ENCODE data around the gene VASN. TPM values are rescaled to one million over a fixed set of nuclear protein-coding genes. Genes with fewer than 3 reads are reported as not detected.

Gene VASN
- total RNA-seq, 4 donors from 2014 or later = 3.6 to 49.0 (median 19.9) TPM

- Histone ChIP-seq H3K27me3 (no peaks in the 10 kb centered on the region), H3K9me3 (no peaks in the 10 kb centered on the region), H3K36me3 (no peaks in the 10 kb centered on the region), H3K27ac (peak within 1 kb of the TSS; percentile 97), H3K4me1 (peaks cover 0 to 5% of the 10 kb centered on the region in 2 donors), H3K4me3 (peak within 1 kb of the TSS; percentile 88 to 95)
- intact Hi-C loops (cut with DNase I; ENCODE audit: low total_unique reads) = no loop called here
- peak; percentile 90 to 91 for DNase-seq
- peak; percentile 53 to 81 for TF ChIP-seq POLR2A (IDR thresholded peaks at IDR 0.05)
- TF ChIP-seq, protein P1, sequence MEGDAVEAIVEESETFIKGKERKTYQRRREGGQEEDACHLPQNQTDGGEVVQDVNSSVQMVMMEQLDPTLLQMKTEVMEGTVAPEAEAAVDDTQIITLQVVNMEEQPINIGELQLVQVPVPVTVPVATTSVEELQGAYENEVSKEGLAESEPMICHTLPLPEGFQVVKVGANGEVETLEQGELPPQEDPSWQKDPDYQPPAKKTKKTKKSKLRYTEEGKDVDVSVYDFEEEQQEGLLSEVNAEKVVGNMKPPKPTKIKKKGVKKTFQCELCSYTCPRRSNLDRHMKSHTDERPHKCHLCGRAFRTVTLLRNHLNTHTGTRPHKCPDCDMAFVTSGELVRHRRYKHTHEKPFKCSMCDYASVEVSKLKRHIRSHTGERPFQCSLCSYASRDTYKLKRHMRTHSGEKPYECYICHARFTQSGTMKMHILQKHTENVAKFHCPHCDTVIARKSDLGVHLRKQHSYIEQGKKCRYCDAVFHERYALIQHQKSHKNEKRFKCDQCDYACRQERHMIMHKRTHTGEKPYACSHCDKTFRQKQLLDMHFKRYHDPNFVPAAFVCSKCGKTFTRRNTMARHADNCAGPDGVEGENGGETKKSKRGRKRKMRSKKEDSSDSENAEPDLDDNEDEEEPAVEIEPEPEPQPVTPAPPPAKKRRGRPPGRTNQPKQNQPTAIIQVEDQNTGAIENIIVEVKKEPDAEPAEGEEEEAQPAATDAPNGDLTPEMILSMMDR (IDR thresholded peaks at IDR 0.05) = peak in 1 of 4 experiments; percentile 17
Observed at GRCh38 chr16:4425378-4426020, 53.9 kb downstream of the VASN start, which contains the start of gene DNAJA3. Gene DNAJA3, plus strand, starts transcription at chr16:4425868. Its CDS starts 14 bp downstream, at chr16:4425882.

DNA sequence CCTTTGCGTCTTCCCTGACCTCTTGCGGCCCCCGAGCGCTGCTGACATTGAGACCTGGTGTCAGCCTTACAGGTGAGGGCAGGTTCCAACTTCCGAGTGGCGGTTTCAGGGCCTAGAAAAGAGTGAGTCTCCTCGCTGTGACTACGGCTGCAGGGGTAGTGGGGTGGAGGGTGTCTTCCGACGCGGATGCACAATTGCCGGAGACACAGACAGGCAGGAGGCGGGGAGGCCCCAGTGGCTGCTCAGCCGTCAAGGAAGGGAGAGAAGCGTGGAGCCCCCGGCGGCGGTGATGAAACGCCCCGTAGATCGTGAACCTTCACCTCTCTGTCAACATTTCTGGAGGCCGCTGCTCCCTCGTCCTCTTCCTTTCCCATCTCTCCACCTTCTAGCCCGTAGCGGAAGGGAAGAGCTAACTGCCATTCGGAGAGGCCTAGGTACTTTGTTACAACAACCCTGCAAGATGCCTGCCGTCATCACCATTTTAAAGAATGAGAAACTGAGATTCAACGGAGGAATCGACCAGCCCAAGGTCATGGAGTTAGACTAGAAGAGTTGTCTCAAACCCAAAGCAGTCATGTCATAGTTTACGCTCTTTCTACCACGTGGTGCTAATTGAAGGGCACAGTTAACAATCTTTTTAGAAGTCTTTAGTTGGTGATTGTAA, 54.5 kb downstream of the VASN start:
- DNase-seq = no peak
- Histone ChIP-seq H3K4me1 (peaks cover 0 to 5% of the 10 kb centered on the region in 2 donors), H3K36me3 (no peaks in the 10 kb centered on the region), H3K9me3 (no peaks in the 10 kb centered on the region), H3K4me3 (peak overlapping the region; percentile 88 to 95), H3K27me3 (no peaks in the 10 kb centered on the region), H3K27ac (peak overlapping the region; percentile 97)
- intact Hi-C loops (cut with DNase I; ENCODE audit: low total_unique reads) = no loop called here
- TF ChIP-seq POLR2A (IDR thresholded peaks at IDR 0.05) = no peak
- TF ChIP-seq, protein P1 (IDR thresholded peaks at IDR 0.05) = no peak

DNA sequence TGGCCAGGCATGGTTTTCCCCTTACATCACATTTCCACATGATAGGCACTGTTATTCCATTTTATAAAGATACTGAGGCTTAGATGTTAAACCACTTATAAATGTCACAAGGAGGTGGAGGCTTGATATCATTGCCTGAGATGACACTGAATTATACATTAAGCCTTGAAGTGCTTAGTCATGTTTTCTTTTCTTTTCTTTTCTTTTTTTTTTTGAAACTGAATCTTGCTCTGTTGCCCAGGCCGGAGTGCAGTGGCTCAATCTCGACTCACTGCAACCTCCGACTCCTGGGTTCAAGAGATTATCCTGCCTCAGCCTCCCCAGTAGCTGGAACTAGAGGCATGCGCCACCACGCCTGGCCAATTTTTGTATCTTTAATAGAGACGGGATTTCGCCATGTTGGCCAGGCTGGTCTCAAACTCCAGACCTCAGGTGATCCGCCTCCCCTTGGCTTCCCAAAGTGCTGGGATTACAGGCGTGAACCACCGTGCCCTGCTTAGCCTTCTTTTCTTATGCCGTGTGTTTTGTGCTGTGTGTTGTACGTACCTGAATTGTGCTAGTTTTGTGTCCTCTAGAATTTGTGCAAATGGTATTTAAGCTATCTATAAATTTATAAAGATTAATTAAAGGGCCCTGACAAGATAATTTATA, 55.2 kb downstream of the VASN start:
- H3K27me3 ChIP-seq = no peaks in the 10 kb centered on the region
- intact Hi-C loops (cut with DNase I; ENCODE audit: low total_unique reads) = no loop called here
- H3K9me3 ChIP-seq = no peaks in the 10 kb centered on the region
- no peak for TF ChIP-seq POLR2A (IDR thresholded peaks at IDR 0.05)
- TF ChIP-seq, protein P1 (IDR thresholded peaks at IDR 0.05) = no peak
- peak overlapping the region; percentile 88 to 95 for H3K4me3 ChIP-seq
- H3K4me1 ChIP-seq = peaks cover 0 to 5% of the 10 kb centered on the region in 2 donors
- H3K36me3 ChIP-seq = no peaks in the 10 kb centered on the region
- no peak for DNase-seq
- no peak overlapping the region for H3K27ac ChIP-seq

- DNase-seq = no peak
- TF ChIP-seq POLR2A (IDR thresholded peaks at IDR 0.05) = no peak
- TF ChIP-seq, protein P1 (IDR thresholded peaks at IDR 0.05) = no peak
- intact Hi-C loops (cut with DNase I; ENCODE audit: low total_unique reads) = no loop called here
- no peak overlapping the region for H3K4me3 ChIP-seq
- no peaks in the 10 kb centered on the region for H3K36me3 ChIP-seq
- peaks cover 0 to 5% of the 10 kb centered on the region in 2 donors for H3K4me1 ChIP-seq
- H3K27ac ChIP-seq = no peak overlapping the region
- no peaks in the 10 kb centered on the region for H3K9me3 ChIP-seq
- H3K27me3 ChIP-seq = no peaks in the 10 kb centered on the region
Observed at GRCh38 chr16:4428500-4428899, 56.9 kb downstream of the VASN start.

DNA sequence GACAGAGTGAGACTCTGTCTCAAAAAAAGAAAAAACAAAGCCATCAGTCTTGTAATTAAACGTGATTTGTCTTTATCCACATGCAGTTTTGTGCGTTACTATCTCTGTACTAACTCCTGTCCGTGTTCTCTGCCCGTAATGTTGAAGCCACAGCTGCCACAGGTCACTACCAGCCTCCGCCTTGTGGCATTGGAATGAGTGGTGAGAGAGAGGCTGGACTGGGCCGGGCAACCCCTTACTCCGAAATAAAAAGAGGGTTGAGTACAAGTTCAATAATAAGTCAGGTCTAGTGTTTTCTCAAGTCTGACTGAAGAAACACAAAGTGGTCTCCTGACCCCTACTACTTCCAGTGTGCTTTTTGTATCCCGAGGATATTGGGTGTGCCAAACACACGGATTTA, 59.4 kb downstream of the VASN start:
- Histone ChIP-seq H3K4me3 (no peak overlapping the region), H3K4me1 (no peaks in the 10 kb centered on the region), H3K27ac (no peak overlapping the region), H3K9me3 (no peaks in the 10 kb centered on the region), H3K36me3 (no peaks in the 10 kb centered on the region), H3K27me3 (no peaks in the 10 kb centered on the region)
- intact Hi-C loops (cut with DNase I; ENCODE audit: low total_unique reads) = no loop called here
- no peak for DNase-seq
- TF ChIP-seq POLR2A (IDR thresholded peaks at IDR 0.05) = no peak
- TF ChIP-seq, protein P1 (IDR thresholded peaks at IDR 0.05) = no peak
